ENCODE results near the gene DOP1B.

DNA sequence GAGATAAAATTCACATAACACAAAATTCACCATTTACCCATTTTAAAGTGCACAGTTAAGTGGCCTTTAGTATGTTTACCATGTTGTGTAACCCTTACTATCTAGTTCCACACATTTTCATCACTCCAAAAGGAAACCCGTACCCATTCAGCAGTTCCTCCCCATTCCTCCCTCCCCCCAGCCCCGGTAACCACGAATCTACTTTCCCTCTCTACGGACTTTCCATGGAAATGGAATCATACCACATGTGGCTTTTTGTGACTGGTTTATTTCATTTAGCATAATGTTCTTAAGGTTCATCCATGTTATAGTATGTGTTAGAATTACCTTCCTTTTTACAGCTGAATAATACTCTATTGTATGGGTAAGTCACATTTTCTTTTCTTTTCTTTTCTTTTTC, 10.9 kb downstream of the DOP1B start:
- no peak for TF ChIP-seq CTCF (IDR thresholded peaks at IDR 0.05; ENCODE audit: insufficient read depth, low read depth, low read length)
- TF ChIP-seq EZH2 (IDR thresholded peaks at IDR 0.05; ENCODE audit: insufficient read depth, low read length) = no peak

Data from astrocyte (in vitro differentiated cells and primary cell).